Epithelial cell of esophagus (primary cell): ENCODE data around the gene MLLT3.

Experiments
- DNase-seq: peaks from one replicate; pipeline ENCODE4 v3.0.0; 2010; ENCODE audit warnings: low read depth
- H3K4me3 ChIP-seq: 2 replicates; pipeline ENCODE4 v1.5.1; 2011; ENCODE audit warnings: mild to moderate bottlenecking, low read length, control low read depth
- CTCF ChIP-seq: IDR thresholded peaks from 2 replicates; pipeline ENCODE4 v1.5.1; 2011; ENCODE audit warnings: low read depth, mild to moderate bottlenecking, low read length, control low read depth, inconsistent platforms; ENCODE audit not compliant: insufficient read depth; ENCODE audit errors: missing control alignments

Gene MLLT3

GRCh38 chr9:20552874-20553557 lies 69.3 kb downstream of the MLLT3 start:
- H3K4me3 ChIP-seq, result no peak overlapping the region
- peak; percentile 14 for DNase-seq
- no peak for TF ChIP-seq CTCF

- no peak for TF ChIP-seq CTCF
- DNase-seq, result peak; percentile 39
- no peak overlapping the region for H3K4me3 ChIP-seq
These were observed 70.5 kb downstream of the MLLT3 start for GRCh38 chr9:20551835-20552234.

GRCh38 chr9:20551236-20551635 lies 71.1 kb downstream of the MLLT3 start:
- peak; percentile 86 for DNase-seq
- TF ChIP-seq CTCF, result no peak
- no peak overlapping the region for H3K4me3 ChIP-seq

GRCh38 chr9:20550326-20550725 lies 72.0 kb downstream of the MLLT3 start:
- peak; percentile 14 for DNase-seq
- TF ChIP-seq CTCF, result no peak
- no peak overlapping the region for H3K4me3 ChIP-seq

- no peak for DNase-seq
- no peak for TF ChIP-seq CTCF
- no peak overlapping the region for H3K4me3 ChIP-seq
These were observed 73.2 kb downstream of the MLLT3 start for GRCh38 chr9:20549053-20549452.

- DNase-seq, result no peak
- H3K4me3 ChIP-seq, result no peak overlapping the region
- no peak for TF ChIP-seq CTCF
These were observed 77.2 kb downstream of the MLLT3 start for GRCh38 chr9:20545023-20545622.
